Prostate gland (tissue), 2 donors: ENCODE measurements around the gene WBP4. TPM values are rescaled to one million over a fixed set of nuclear protein-coding genes. Genes with fewer than 3 reads are reported as not detected.

Experiments used
- DNase-seq: peaks from one replicate; pipeline ENCODE4 v3.0.0-alpha.2; 2019; ENCODE audit warnings: low spot score
- H3K27ac ChIP-seq, 2 donors: fragments of 200-600 bp; sonication (generic); 2 replicates each; pipeline ENCODE4 v1.5.1; 2017 to 2019
- H3K27me3 ChIP-seq: fragments of 200-600 bp; sonication (generic); replicated peaks from 2 replicates; pipeline ENCODE4 v1.5.1; 2019; ENCODE audit not compliant: insufficient read depth
- H3K36me3 ChIP-seq, 2 donors: fragments of 200-600 bp; sonication (generic); 1 replicate in 1 of 2; 2 replicates in 1 of 2; pipeline versions ENCODE4 v1.5.1 to v1.8.1; 2017 to 2019
- H3K4me1 ChIP-seq: fragments of 200-600 bp; sonication (generic); replicated peaks from 2 replicates; pipeline ENCODE4 v1.5.1; 2019
- H3K4me3 ChIP-seq, 2 donors: fragments of 200-600 bp; sonication (generic); 2 replicates each; pipeline ENCODE4 v1.5.1; 2017 to 2019
- H3K9me3 ChIP-seq: fragments of 200-600 bp; sonication (generic); 2 replicates; pipeline ENCODE4 v1.5.1; 2017
- POLR2A ChIP-seq: fragments of 450-650 bp; IDR thresholded peaks from one replicate; pipeline ENCODE4 v1.6.1; 2016; ENCODE audit warnings: antibody characterized with exemption, mild to moderate bottlenecking
- POLR2AphosphoS5 ChIP-seq: sonication (generic); formaldehyde crosslinking; IDR thresholded peaks from one replicate; pipeline ENCODE4 v1.6.1; 2017; ENCODE audit warnings: antibody characterized with exemption
- WGBS: methylation state at CpG from one replicate; pipeline ENCODE4 v1.1.5; 2018; 5-methylcytosine and 5-hydroxymethylcytosine counted together
- intact Hi-C: fragments of 100-400 bp; cut with DNase I; formaldehyde crosslinking; loops from one replicate; pipeline ENCODE4 v1.14.2; 2022
- total RNA-seq, 2 donors: library from RNA; depleted of rRNA; stranded (reverse); fragments of >200 nt; gene quantifications; one replicate each; pipeline ENCODE4 v1.1.0, GENCODE V29; 2016
- TF ChIP-seq, protein P1 (sequence below), 4 experiments: fragments of 200-600 bp in 2 of 4; fragments of 450-650 bp in 2 of 4; sonication (generic) in 2 of 4; IDR thresholded peaks; 1 replicate in 3 of 4; 2 replicates in 1 of 4; pipeline ENCODE4 v1.5.1; 2016 to 2019; ENCODE audit warnings: antibody characterized with exemption in 4 of 4, mild to moderate bottlenecking in 2 of 4, moderate library complexity in 2 of 4

The WBP4 gene
- total RNA-seq, 2 donors from 2014 or later = 13.3 to 14.1 TPM

DNA sequence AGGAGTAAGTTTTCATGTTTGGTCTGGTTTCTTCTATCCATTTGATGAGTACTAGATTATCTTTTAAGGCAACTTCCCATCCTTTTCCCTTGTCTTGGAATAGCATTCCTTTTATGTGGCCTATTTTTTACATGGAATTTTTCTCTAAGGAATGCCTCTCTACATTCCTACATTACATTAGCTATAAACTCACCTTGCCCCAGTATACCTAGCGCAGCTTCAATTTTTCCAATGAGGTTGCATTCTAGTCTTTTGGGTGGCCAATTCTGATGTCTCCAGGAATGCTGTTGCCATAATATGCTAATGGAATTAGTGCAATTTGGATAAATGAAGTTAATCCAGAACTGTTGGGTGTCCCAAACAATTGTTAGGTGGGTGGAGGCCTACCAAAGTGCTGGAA is 37.5 kb downstream of the WBP4 start:
- TF ChIP-seq, protein P1, sequence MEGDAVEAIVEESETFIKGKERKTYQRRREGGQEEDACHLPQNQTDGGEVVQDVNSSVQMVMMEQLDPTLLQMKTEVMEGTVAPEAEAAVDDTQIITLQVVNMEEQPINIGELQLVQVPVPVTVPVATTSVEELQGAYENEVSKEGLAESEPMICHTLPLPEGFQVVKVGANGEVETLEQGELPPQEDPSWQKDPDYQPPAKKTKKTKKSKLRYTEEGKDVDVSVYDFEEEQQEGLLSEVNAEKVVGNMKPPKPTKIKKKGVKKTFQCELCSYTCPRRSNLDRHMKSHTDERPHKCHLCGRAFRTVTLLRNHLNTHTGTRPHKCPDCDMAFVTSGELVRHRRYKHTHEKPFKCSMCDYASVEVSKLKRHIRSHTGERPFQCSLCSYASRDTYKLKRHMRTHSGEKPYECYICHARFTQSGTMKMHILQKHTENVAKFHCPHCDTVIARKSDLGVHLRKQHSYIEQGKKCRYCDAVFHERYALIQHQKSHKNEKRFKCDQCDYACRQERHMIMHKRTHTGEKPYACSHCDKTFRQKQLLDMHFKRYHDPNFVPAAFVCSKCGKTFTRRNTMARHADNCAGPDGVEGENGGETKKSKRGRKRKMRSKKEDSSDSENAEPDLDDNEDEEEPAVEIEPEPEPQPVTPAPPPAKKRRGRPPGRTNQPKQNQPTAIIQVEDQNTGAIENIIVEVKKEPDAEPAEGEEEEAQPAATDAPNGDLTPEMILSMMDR (IDR thresholded peaks at IDR 0.05) = no peak
- no peak for TF ChIP-seq POLR2A
- TF ChIP-seq POLR2AphosphoS5 = no peak
- no peaks in the 10 kb centered on the region for H3K27me3 ChIP-seq
- no peak overlapping the region for H3K4me3 ChIP-seq
- no peaks in the 10 kb centered on the region for H3K4me1 ChIP-seq
- H3K36me3 ChIP-seq = no peaks in the 10 kb centered on the region
- 100% methylated on average over 1 of the region's 1 CpG for WGBS
- H3K9me3 ChIP-seq = no peaks in the 10 kb centered on the region
- no peak overlapping the region for H3K27ac ChIP-seq
- intact Hi-C loops = no loop called here
- no peak for DNase-seq

- Histone ChIP-seq H3K9me3 (no peaks in the 10 kb centered on the region), H3K27ac (no peak overlapping the region), H3K4me1 (no peaks in the 10 kb centered on the region), H3K27me3 (no peaks in the 10 kb centered on the region), H3K36me3 (no peaks in the 10 kb centered on the region), H3K4me3 (no peak overlapping the region)
- no peak for DNase-seq
- TF ChIP-seq POLR2A (no peak), POLR2AphosphoS5 (no peak)
- TF ChIP-seq, protein P1 (IDR thresholded peaks at IDR 0.05) = no peak
- intact Hi-C loops = no loop called here
These were observed 38.7 kb downstream of the WBP4 start for GRCh38 chr13:41099986-41100385.

DNA sequence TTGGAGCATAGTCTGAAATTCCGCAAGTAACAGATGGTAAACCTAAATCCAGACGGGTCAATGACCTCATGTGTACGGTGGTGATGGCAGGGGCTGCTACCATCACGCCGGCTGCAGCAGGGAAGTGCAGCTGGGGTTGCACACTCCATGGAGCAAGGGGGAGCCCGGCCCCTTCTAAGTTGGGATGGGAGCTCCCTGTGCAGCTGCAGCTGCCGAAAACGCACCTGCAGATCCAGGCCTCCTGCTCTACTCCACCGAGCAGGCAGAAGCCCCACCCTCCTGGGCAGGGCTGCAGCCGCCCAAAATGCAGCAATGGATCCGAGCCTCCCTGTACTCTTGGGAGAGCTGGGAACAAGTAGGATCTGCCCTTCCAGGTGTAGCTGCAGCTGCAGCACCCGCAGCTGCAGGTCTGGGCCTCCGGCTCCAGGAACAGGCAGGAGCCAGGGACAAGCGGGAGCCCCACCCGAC is 45.8 kb downstream of the WBP4 start:
- Histone ChIP-seq H3K27ac (no peak overlapping the region), H3K27me3 (no peaks in the 10 kb centered on the region), H3K4me3 (no peak overlapping the region), H3K9me3 (no peaks in the 10 kb centered on the region), H3K36me3 (no peaks in the 10 kb centered on the region), H3K4me1 (no peaks in the 10 kb centered on the region)
- intact Hi-C loops = no loop called here
- TF ChIP-seq, protein P1 (IDR thresholded peaks at IDR 0.05) = no peak
- no peak for TF ChIP-seq POLR2AphosphoS5
- no peak for TF ChIP-seq POLR2A
- WGBS = 88% methylated on average over 13 of the region's 15 CpGs
- DNase-seq = no peak

DNA sequence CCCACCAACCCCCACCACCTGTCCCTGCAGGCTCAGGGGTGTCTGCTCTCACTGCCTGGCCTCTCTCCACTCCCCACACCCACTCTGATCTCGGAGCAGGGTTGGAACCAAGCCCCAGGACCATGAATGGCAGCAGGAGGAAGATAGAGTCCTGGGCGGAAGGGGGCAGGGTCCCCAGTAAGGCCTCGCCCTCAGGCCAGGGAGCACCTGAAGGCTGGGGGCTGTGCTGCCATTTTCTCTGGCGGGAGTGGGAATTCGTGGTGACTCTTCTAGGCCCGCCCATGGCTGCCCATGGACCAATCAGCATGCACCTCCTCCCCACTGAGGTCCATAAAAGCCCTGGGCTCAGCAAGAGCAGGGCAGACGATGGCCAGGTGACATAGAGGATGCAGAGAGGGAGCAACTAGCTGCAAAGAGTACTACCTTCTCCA is 46.3 kb downstream of the WBP4 start:
- H3K4me3 ChIP-seq = no peak overlapping the region
- DNase-seq = no peak
- H3K4me1 ChIP-seq = no peaks in the 10 kb centered on the region
- intact Hi-C loops = no loop called here
- no peaks in the 10 kb centered on the region for H3K9me3 ChIP-seq
- no peaks in the 10 kb centered on the region for H3K27me3 ChIP-seq
- TF ChIP-seq POLR2A (no peak), POLR2AphosphoS5 (no peak)
- TF ChIP-seq, protein P1 (IDR thresholded peaks at IDR 0.05) = no peak
- 95% methylated on average over 6 of the region's 7 CpGs for WGBS
- H3K27ac ChIP-seq = no peak overlapping the region
- H3K36me3 ChIP-seq = no peaks in the 10 kb centered on the region

- 83% methylated on average over 7 of the region's 7 CpGs for WGBS
- intact Hi-C loops = no loop called here
These were observed 50.1 kb downstream of the WBP4 start for GRCh38 chr13:41111454-41111853.

More at GRCh38 chr13:41111454-41111853, 50.1 kb downstream of the WBP4 start:
- no peak for DNase-seq
- Histone ChIP-seq H3K27me3 (no peaks in the 10 kb centered on the region), H3K9me3 (no peaks in the 10 kb centered on the region), H3K27ac (no peak overlapping the region), H3K4me3 (no peak overlapping the region), H3K36me3 (no peaks in the 10 kb centered on the region), H3K4me1 (no peaks in the 10 kb centered on the region)
- TF ChIP-seq POLR2AphosphoS5 (no peak), POLR2A (no peak)
- TF ChIP-seq, protein P1 (IDR thresholded peaks at IDR 0.05) = no peak
